RKO (cell line): Measurements from ENCODE around the gene GPR18.
A peak's percentile ranks its signal among the peaks of the same experiment; 100 is the strongest.

Source experiments
- DNase-seq: peaks from one replicate; pipeline ENCODE4 v3.0.0-alpha.2; 2016; ENCODE audit warnings: low spot score

GPR18 gene

DNA sequence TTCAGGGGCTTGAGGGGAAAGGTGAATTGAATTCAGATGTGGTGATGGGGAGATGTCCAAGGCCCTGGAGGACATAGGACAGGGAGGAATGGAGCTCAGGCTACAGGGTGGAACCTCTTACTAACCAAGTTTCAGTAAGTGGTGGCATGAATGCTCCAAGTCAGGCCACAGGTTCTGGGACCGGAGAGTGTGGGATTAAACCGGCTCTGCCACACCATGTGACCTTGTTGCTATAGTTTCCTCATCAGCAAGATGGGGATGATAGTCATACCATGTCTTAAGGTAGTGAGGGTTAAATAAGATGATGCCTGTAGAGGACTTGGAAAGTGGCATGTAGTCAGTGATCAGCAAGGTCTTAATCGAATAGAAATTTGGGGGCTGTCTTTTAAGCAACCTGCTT is 32.7 kb upstream of the GPR18 start:
- DNase-seq, result no peak

DNA sequence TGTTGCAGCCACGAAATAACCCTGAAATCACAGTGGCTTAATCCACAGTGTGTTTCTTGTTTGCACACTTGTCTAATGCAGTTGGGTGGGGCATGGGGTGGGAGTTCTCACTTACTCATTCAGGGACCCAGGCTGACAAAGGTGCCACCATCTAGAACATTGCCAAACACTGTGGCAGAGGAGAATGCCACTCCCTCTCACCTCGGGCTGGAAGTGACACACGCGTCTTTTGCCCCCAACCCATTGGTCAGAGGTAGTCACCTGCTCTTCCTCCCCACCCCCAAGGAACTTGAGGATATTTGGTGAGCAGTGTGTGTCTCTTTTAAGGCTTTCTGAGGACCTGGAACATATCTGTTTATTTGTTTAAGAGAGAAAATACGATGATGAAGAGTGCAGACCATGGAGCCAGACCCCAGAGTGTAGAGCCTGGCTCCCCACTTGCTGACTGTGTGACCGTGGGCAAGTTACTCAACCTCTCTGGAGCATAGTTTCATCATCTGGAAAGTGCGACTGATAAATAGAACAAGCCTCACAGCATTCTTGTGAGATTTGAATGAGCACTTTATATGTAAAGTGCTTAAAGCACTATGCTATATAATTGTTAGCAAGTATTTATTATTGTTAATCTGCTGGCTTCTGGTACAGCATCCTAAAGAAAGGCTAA is 31.6 kb upstream of the GPR18 start:
- no peak for DNase-seq

DNA sequence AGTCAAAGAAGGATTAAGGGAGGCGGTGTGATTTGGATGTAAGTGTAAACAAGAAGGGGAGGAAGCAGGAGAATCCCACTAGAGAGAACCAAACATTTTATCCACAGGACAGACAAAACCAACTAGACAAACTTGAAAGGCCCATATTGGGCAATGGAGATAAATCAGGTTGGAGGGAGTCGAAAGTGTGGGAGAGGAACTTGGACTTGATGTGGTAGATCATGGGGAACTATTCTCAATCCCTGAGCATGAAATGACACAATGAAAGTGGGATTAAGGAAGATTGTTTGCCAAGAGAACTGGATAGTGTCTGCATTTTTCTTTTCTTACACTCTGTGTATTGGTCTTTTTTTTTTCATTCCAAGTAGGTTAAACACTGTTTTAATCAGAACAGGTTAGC is 31.1 kb upstream of the GPR18 start:
- DNase-seq, result no peak

- DNase-seq, result no peak
Measured at GRCh38 chr13:99288089-99288488, 29.9 kb upstream of the GPR18 start.

DNA sequence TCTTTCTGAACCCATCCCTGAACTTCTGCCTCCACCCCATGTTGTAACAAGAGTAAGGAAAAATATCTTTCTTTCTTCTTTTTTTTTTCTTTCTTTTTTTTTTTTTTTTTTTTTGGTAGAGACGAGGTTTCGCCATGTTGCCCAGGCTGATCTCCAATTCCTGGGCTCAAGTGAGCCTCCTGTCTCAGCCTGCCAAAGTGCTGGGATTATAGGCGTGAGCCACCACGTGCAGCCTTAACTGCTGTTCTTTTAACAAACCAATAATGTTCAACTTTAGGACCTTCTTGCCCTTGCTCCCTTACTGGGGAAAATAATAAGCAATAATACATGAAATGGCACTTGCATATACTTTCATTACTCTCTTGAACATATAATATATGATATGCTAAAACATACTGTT is 29.4 kb upstream of the GPR18 start:
- DNase-seq, result no peak

- no peak for DNase-seq
Measured at GRCh38 chr13:99285432-99286182, 27.4 kb upstream of the GPR18 start.

DNA sequence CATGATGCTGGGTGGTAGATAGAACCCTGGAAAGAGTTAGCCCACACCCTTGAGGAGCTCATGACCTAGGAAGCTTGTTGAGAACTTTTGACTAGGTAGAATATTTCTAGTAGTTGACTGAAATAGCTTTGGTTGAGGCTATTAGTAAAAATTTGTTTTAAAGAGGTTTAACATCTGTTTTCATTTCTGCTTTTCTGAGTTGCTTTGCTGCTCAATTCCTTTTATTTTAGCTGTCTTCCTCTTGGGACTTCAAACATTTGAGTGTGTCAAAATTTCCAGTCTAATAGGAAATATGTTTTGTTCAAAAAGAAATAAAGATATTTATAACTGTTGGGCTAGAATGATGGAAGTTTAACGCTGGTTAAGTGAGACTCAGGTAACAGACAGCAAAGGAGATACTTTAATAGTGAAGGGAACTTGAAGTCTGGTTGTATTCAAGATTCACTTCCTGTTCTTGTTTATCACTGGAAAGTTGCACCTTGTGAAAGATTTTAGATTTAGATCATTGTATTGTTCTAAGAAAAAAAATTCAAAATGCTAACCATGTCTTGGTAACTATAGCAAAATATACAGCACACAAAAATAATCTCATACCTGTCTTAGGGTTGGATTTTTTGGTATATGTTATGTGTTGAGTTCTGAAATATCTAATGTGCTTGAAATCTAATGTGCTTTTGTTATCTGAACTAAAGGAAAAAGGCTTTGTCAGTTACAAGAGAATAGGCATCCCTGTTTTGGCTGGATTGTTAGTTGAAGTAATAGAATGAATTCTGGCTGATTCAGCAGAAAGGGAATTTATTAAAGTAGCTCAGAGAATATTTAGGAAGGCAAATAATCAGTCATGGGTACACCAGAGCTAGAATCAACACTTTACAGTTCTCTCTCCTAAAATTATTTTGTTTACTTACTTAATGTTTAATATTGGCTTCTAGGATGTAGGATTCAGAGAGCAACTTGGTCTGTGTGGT is 24.4 kb upstream of the GPR18 start:
- DNase-seq, result no peak

DNA sequence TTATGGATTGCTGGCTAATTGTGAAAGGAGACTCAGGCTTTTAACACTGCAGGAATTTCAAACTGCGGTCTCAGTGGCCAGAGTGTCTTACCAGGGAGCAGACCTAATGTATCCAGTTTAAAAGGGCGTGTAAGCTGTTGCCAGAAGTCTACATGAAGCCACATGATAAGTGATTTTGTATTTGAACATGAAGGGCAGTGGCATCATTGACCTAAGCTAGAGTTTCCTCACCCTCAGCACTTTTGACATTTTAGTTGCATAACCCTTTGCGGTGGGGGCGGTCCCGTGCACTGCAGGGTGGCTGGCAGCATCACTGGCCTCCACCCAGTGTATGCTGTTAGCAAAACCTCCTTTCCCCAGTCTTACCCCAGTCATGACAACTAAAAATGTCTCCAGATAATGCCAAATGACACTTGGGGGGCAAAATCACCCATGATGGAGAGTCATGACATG is 23.7 kb upstream of the GPR18 start:
- DNase-seq, result no peak

DNA sequence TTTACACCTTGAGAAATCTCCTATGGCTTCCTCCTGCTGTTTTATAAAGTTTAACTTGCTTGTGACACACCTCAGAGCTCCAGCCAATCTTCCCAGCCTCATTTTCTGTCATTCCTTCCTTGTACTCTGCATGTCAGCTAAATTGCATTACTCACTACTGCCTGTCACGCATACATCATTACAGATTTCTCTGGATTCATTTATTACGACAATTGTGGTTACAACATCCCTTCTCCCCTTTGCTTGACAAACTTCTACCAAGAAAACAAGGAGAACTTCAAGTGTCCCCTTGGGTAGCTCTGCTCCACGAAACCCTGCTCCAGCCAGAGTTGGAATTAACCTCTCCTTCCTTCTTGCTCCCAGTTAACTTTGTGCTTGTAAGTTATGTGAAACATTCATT is 22.0 kb upstream of the GPR18 start:
- no peak for DNase-seq

DNA sequence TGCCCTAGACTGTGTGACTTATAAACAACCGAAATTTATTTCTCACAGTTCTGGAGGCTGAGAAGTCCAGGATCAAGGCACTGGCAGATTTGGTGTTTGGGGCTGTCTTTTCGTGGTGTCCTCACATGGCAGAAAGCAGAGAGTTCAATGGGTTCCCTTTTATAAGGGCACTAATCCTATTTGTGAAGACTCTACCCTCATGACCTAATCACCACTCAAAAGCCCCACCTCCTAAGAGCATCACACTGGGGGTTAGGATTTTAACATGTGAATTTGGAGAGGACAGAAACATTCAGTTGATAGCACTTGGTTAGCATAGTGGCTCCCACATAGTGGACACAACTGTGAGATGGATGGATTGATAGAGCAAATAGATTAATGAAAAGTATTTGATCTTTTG is 21.5 kb upstream of the GPR18 start:
- DNase-seq, result no peak

DNA sequence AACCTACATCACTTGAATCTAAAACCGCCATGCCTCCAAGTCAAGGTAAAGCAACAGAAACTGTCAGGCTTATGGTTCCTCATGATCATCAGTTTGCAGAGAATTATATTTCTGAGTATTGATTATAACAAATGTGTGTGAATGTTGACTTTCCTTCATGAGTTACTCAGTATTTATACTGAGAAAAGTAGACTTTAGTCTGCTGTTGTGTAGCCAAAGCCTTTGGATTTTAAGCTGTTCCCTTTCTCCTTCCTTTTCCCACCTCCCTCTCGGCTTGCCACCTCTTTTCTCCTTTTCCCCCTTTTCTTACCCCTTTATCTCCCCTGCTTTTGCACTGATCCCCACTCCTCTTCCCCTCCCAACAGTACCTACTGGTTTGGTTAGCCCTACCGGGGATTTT is 20.7 kb upstream of the GPR18 start:
- no peak for DNase-seq

DNA sequence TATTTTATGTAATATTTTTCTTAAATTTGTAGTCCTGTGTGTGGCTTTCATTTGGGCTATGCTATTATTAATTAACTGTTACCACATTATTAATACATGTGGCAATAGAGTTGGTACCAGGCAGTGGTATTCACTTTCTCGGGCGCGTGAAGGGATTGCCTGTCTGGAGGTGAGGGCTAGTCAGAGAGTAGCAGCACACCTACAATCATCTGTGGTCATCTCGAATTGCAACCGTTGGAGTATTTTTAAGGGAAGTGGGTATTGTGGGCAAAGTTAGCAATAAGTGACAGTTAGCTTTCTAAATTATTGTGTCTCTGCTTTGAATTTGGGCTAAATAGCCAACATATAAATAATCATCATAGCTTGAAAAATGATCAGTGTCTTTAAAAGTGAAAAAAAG is 20.0 kb upstream of the GPR18 start:
- no peak for DNase-seq

- DNase-seq, result no peak
Measured at GRCh38 chr13:99277629-99278028, 19.4 kb upstream of the GPR18 start.

GRCh38 chr13:99276706-99277105 is 18.5 kb upstream of the GPR18 start:
- no peak for DNase-seq

DNA sequence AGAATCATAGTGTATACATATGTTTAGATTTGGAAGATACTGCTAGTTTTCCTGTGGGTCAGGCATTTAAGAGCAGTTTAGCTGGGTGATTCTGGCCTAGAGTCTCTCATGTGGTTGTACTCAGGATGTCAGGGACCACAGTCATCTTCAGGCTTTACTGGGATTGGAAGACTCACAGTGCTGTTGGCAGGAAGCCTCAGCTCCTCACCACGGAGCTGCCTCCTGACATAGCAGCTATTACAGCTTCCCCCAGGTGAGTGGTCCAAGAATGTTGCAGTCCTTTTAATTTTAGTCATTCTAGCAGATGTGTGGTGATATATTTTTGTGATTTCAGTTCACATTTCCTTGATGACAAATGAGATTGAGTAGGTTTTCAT is 16.9 kb upstream of the GPR18 start:
- DNase-seq, result peak; percentile 1

- no peak for DNase-seq
Measured at GRCh38 chr13:99273128-99273527, 14.9 kb upstream of the GPR18 start.

DNA sequence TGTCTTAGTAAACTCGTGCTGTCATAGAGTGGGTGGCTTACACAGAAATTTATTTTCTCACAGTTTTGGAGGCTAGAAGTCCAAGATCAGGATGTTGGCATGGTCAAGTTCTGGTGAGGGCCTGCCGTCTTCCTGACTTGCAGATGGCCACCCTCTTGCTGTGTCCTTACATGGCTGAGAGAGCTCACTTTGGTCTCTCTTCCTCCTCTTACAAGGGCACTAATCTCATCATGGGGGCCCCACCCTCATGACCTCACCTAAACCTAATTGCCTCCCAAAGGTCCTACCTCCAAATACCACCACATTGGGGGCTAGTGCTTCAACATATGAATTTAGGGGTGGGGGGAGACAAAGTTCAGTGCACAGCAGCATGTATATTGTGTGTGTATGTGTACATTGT is 14.3 kb upstream of the GPR18 start:
- DNase-seq, result no peak

- no peak for DNase-seq
Measured at GRCh38 chr13:99271249-99271648, 13.1 kb upstream of the GPR18 start.

GRCh38 chr13:99270518-99270917 is 12.3 kb upstream of the GPR18 start:
- DNase-seq, result no peak

DNA sequence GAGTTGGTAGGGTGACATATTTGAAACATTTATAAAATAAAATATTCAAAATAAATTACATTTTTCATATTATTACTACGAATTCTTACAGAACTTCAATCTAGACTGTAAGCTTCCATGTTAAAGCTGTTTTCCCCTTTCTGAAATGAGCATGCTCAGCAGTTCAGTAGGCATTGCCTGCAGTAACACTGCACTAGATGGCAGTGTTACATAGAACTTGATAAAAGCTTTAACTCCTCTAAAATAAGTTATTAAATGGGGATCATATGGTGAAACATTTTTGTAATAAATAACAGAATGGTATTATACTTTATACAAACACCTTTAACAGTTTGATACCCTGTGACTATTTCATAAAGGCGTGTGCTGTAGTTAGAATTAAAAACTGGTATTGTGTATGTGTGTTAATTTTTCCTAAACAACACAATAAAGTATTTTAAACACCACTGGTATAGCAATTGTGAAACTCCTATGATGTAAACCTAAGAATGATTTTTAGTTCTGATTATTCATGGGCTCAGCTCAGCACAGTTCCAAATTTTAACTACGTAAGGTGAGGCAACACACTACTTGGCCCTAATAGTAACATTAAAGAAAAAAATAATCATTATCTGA is 11.6 kb upstream of the GPR18 start:
- DNase-seq, result peak; percentile 60

DNA sequence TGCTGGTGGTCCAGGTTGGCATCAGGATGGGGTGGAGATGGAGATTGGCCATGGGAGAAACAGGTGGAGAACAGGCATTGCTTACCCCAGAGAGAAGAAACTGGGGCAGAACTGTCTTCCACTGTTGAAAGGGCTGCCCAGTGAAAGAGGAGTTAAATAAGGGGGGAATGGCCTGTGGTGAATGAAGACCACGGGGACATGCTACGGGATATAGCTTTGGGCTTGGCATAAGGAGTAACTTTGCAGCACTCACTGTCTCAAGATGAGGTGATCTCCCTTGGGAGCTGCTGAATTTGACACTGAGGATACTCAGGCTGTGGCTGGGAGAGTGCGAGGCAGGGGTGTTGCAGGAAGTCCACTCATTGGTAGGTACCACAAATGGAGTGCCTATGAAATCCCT is 10.6 kb upstream of the GPR18 start:
- DNase-seq, result no peak

DNA sequence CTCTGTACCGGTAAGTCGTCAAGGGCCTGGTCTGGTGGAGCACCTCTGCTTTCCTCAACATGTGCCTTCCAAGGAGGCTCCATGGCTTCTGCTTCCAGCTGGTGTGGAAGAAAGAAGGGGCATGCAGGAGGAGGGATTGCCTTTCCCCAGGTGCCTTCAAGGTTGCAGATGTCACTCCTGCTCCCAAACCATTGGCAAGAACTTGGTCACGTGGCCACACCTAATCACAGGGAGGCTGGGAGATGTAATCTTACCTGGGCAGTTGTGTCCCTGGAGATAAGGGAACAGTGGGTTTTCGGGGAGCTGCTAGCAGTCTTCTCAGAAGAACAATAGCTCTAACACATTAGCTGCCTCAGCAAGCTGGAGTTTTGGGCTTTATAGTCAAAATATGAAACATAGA is 9.7 kb upstream of the GPR18 start:
- no peak for DNase-seq
